OCI-LY7 (cell line): ENCODE data around the gene MACROD1. TPM values are rescaled to one million over a fixed set of nuclear protein-coding genes. Genes with fewer than 3 reads are reported as not detected.
A peak's percentile ranks its signal among the peaks of the same experiment; 100 is the strongest.
"Not testable (repeated sequence)": the region's sequence is repeated elsewhere in the genome, so short reads cannot be mapped to it uniquely, and the experiment has no call there.

Experiments used
- BruUV-seq: library from RNA; stranded (reverse); fragments of 400-500 nt; replicated peaks from 2 replicates; lab custom pipeline; 2021; lab: Mats Ljungman, UMichigan
- CTCF ChIA-PET: fragments of 300-600 bp; sonication (Branson Sonifier 250); formaldehyde crosslinking; loops from one replicate; lab custom pipeline; 2022; ENCODE audit warnings: antibody characterized with exemption; ENCODE audit not compliant: unreplicated experiment; lab: Charles Lee
- POLR2A ChIA-PET: fragments of 300-600 bp; sonication (Branson Sonifier 250); formaldehyde crosslinking; loops from one replicate; lab custom pipeline; 2022; ENCODE audit warnings: antibody characterized with exemption; lab: Charles Lee
- DNase-seq: peaks from one replicate; pipeline ENCODE4 v3.0.0-alpha.2; 2015; ENCODE audit warnings: low spot score
- H2AFZ ChIP-seq: fragments of 200-600 bp; sonication (generic), shearing (Covaris generic); 2 replicates; pipeline ENCODE4 v1.6.1; 2014; ENCODE audit warnings: mild to moderate bottlenecking, antibody characterized with exemption, low read length, moderate library complexity
- H3K27ac ChIP-seq: fragments of 200-600 bp; sonication (generic); 2 replicates; pipeline ENCODE4 v1.5.1; 2014; ENCODE audit warnings: mixed run types, low read depth, mild to moderate bottlenecking, moderate library complexity, low read length, inconsistent platforms; ENCODE audit not compliant: poor library complexity, severe bottlenecking
- H3K36me3 ChIP-seq: fragments of 200-600 bp; sonication (generic); 2 replicates; pipeline ENCODE4 v1.6.1; 2014; ENCODE audit warnings: mild to moderate bottlenecking, antibody characterized with exemption, low read length, moderate library complexity, mixed read lengths; ENCODE audit not compliant: insufficient read depth
- H3K4me1 ChIP-seq: fragments of 200-600 bp; sonication (generic); 2 replicates; pipeline ENCODE4 v1.5.1; 2014; ENCODE audit warnings: mild to moderate bottlenecking, low read length; ENCODE audit not compliant: insufficient read depth, poor library complexity, severe bottlenecking
- H3K4me2 ChIP-seq: fragments of 200-600 bp; sonication (generic); 2 replicates; pipeline ENCODE4 v1.6.1; 2014; ENCODE audit warnings: mild to moderate bottlenecking, low read length
- H3K4me3 ChIP-seq: fragments of 200-600 bp; sonication (generic); 2 replicates; pipeline ENCODE4 v1.5.1; 2014; ENCODE audit warnings: mild to moderate bottlenecking, low read depth, low read length; ENCODE audit not compliant: poor library complexity, severe bottlenecking
- H3K79me2 ChIP-seq: fragments of 200-600 bp; sonication (generic); 2 replicates; pipeline ENCODE4 v1.6.1; 2016; ENCODE audit warnings: low read depth, mild to moderate bottlenecking, low read length, moderate library complexity, mixed read lengths; ENCODE audit not compliant: insufficient read depth
- H3K9me2 ChIP-seq: fragments of 200-600 bp; sonication (generic); 2 replicates; pipeline ENCODE4 v1.6.1; 2016; ENCODE audit warnings: mild to moderate bottlenecking, low read length, mixed read lengths; ENCODE audit not compliant: insufficient read depth
- H3K9me3 ChIP-seq: fragments of 200-600 bp; sonication (generic); 2 replicates; pipeline ENCODE4 v1.6.1; 2014; ENCODE audit warnings: mild to moderate bottlenecking, mixed run types, low read length, mixed read lengths
- H4K20me1 ChIP-seq: fragments of 200-600 bp; sonication (generic); 2 replicates; pipeline ENCODE4 v1.6.1; 2014; ENCODE audit warnings: mild to moderate bottlenecking, antibody characterized with exemption, low read length, moderate library complexity, mixed read lengths; ENCODE audit not compliant: insufficient read depth
- EZH2phosphoT487 ChIP-seq: fragments of 200-600 bp; sonication (generic); IDR thresholded peaks from 2 replicates; pipeline ENCODE4 v1.6.1; 2018; ENCODE audit warnings: low read depth, borderline replicate concordance, mild to moderate bottlenecking, mixed run types, antibody characterized with exemption, low read length, moderate library complexity, mixed read lengths
- intact Hi-C: fragments of 100-400 bp; cut with micrococcal nuclease; formaldehyde crosslinking; loops from one replicate; pipeline ENCODE4 v1.10.0; 2022; ENCODE audit not compliant: unreplicated experiment
- total RNA-seq, 2 experiments: library from RNA; depleted of rRNA in 1 of 2; stranded (reverse); fragments of >200 nt in 1 of 2; shearing (Covaris generic) in 1 of 2; gene quantifications; 2 replicates each; pipeline ENCODE4 v1.2.3, GENCODE V29; 2014 to 2022
- TF ChIP-seq, protein P1 (sequence below): fragments of 200-600 bp; sonication (generic); conservative IDR thresholded peaks from 2 replicates; pipeline ENCODE4 v1.5.1; 2014; ENCODE audit warnings: mild to moderate bottlenecking, antibody characterized with exemption, low read length, moderate library complexity, mixed read lengths

Gene MACROD1
- total RNA-seq, 2 experiments from 2014 or later = 14.7 to 25.4 TPM

DNA sequence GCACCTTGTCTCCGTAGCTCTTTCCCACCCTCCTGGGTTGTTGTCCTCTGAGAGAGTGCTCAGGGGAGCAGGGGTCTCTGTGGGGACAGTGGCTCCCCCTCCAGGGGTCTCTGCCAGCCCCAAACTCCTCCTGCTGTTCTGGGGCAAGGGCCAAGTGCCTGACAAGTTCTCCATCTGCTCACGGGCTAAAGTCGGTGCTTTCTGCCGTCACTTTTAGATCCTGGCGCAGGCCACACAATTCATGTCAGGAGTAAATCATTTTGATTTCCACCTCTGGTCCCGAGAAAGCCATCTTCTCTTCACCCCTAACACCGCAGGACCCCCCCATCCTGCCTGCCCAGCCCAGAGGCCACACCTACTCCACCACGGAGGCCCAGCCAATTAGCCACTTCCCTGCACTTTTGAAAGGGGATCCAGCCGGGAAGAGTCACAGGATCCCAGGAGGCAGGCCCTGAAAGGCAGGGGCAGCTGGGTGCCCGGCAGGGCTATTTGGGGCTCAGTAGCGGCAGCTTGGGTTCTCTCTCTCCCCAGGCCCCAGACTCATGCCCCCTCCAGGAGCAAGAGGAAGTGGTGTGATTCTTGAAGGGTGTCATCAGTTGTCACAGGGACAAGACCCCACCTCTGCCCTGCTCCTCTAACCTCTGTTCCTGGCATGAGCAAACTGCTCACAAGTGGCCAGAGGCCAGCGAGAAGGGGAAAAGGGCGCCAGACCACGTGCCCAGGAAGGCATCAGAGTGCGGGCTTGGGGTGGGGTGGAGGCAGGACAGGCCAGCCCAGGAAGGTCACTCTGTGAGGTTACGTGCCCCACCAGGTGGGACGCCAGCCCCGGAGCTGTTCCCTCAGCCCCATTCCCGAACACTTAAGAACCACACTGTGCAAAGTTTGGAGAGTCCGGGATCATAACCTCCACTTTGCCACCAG, 1.3 kb downstream of the MACROD1 start:
- Histone ChIP-seq H4K20me1 (no peaks in the 10 kb centered on the region), H3K4me1 (peaks cover 19% of the 10 kb centered on the region), H3K9me2 (no peaks in the 10 kb centered on the region), H3K27ac (no peak overlapping the region), H3K4me3 (peak overlapping the region; percentile 67), H3K36me3 (no peaks in the 10 kb centered on the region), H3K79me2 (no peaks in the 10 kb centered on the region), H3K9me3 (no peaks in the 10 kb centered on the region), H3K4me2 (peak overlapping the region; percentile 63), H2AFZ (no peak overlapping the region)
- POLR2A ChIA-PET = interaction anchor here (1.0 kb wide), 1 partner anchor 43 kb away, joined by 3 read pairs; no protein-coding TSS in a partner anchor
- no peak for TF ChIP-seq EZH2phosphoT487
- TF ChIP-seq, protein P1, sequence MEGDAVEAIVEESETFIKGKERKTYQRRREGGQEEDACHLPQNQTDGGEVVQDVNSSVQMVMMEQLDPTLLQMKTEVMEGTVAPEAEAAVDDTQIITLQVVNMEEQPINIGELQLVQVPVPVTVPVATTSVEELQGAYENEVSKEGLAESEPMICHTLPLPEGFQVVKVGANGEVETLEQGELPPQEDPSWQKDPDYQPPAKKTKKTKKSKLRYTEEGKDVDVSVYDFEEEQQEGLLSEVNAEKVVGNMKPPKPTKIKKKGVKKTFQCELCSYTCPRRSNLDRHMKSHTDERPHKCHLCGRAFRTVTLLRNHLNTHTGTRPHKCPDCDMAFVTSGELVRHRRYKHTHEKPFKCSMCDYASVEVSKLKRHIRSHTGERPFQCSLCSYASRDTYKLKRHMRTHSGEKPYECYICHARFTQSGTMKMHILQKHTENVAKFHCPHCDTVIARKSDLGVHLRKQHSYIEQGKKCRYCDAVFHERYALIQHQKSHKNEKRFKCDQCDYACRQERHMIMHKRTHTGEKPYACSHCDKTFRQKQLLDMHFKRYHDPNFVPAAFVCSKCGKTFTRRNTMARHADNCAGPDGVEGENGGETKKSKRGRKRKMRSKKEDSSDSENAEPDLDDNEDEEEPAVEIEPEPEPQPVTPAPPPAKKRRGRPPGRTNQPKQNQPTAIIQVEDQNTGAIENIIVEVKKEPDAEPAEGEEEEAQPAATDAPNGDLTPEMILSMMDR = no peak
- DNase-seq = no peak
- BruUV-seq = no TSS peak
- intact Hi-C loops = no loop called here
- CTCF ChIA-PET = no interaction called here

DNA sequence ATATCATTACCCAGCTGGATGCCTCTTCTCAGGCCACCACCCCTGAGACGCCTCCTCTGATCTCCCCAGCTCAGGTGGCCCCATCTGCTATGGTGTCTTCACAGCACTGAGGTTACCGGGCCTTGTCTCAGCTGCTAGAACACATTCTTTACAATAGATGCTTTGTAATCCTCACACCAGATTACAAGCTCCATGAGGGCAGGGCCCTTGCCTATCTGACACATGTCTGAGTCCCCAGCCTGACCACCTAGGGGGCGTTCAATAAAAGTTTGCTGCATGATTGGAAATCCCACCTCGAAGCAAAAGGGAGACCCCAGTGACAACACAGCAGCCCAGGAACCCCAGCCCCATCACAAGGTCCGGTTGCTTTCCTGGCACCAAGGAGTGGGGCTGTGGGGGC, 2.0 kb downstream of the MACROD1 start:
- H3K36me3 ChIP-seq = no peaks in the 10 kb centered on the region
- intact Hi-C loops = no loop called here
- H3K9me3 ChIP-seq = no peaks in the 10 kb centered on the region
- no TSS peak for BruUV-seq
- H3K4me2 ChIP-seq = no peak overlapping the region
- H3K4me1 ChIP-seq = peaks cover 19% of the 10 kb centered on the region
- ChIA-PET CTCF (no interaction called here), POLR2A (no interaction called here)
- no peaks in the 10 kb centered on the region for H3K9me2 ChIP-seq
- H3K27ac ChIP-seq = no peak overlapping the region
- H2AFZ ChIP-seq = no peak overlapping the region
- H3K4me3 ChIP-seq = no peak overlapping the region
- H3K79me2 ChIP-seq = no peaks in the 10 kb centered on the region
- TF ChIP-seq, protein P1 = no peak; the same call in 1 of the 2 replicates
- H4K20me1 ChIP-seq = no peaks in the 10 kb centered on the region
- DNase-seq = no peak

DNA sequence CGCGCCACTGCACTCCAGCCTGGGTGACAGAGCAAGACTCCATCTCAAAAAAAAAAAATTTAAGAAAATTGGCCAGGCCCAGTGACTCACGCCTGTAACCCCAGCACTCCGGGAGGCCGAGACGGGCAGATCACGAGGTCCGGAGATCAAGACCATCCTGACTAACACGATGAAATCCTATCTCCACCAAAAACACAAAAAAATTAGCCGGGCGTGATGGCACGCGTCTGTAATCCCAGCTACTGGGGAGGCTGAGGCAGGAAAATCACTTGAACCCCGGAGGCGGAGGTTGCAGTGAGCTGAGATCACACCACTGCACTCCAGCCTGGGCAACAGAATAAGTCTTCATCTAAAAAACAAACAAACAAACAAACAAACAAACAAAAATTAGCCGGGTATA, 3.1 kb downstream of the MACROD1 start:
- H3K27ac ChIP-seq, H3K4me2 ChIP-seq, BruUV-seq, H2AFZ ChIP-seq, H4K20me1 ChIP-seq, POLR2A ChIA-PET, H3K4me3 ChIP-seq, H3K79me2 ChIP-seq, H3K9me3 ChIP-seq, CTCF ChIA-PET, H3K36me3 ChIP-seq, H3K9me2 ChIP-seq, intact Hi-C loops, DNase-seq: not testable (repeated sequence)
- H3K4me1 ChIP-seq = peaks cover 19% of the 10 kb centered on the region
